PC-9 (cell line): ENCODE measurements around the gene CCDC78. TPM values are rescaled to one million over a fixed set of nuclear protein-coding genes. Genes with fewer than 3 reads are reported as not detected.

ENCODE experiments used
- BruUV-seq: library from RNA; stranded (reverse); fragments of 400-500 nt; replicated peaks from 2 replicates; lab custom pipeline; 2021; lab: Mats Ljungman, UMichigan
- CTCF ChIA-PET: fragments of 300-600 bp; sonication (Branson Sonifier 250); formaldehyde crosslinking; loops from one replicate; lab custom pipeline; 2022; ENCODE audit warnings: antibody characterized with exemption; lab: Charles Lee
- POLR2A ChIA-PET: fragments of 300-600 bp; sonication (Branson Sonifier 250); formaldehyde crosslinking; loops from one replicate; lab custom pipeline; 2022; ENCODE audit warnings: antibody characterized with exemption; ENCODE audit not compliant: unreplicated experiment; lab: Charles Lee
- DNase-seq, 2 experiments: peaks; one replicate each; pipeline versions ENCODE4 v3.0.0 to v3.0.0-alpha.2; 2015 to 2022; ENCODE audit warnings: mixed read lengths in 1 of 2
- H2AFZ ChIP-seq: fragments of 200-600 bp; sonication (generic); 2 replicates; pipeline ENCODE4 v1.8.1; 2017; ENCODE audit warnings: antibody characterized with exemption
- H3F3A ChIP-seq: fragments of 200-600 bp; sonication (generic); 2 replicates; pipeline ENCODE4 v1.8.1; 2017; ENCODE audit warnings: antibody characterized with exemption, mild to moderate bottlenecking, low read depth; ENCODE audit not compliant: insufficient read depth
- H3K27ac ChIP-seq: fragments of 200-600 bp; sonication (generic); 2 replicates; pipeline ENCODE4 v1.6.1; 2016; ENCODE audit warnings: mixed run types
- H3K27me3 ChIP-seq: fragments of 200-600 bp; sonication (generic); 2 replicates; pipeline ENCODE4 v1.6.1; 2016; ENCODE audit warnings: low read depth, mixed run types; ENCODE audit not compliant: insufficient read depth
- H3K36me3 ChIP-seq: fragments of 200-600 bp; sonication (generic); 2 replicates; pipeline ENCODE4 v1.6.1; 2016; ENCODE audit warnings: low read depth, mixed run types
- H3K4me1 ChIP-seq: fragments of 200-600 bp; sonication (generic); replicated peaks from 2 replicates; pipeline ENCODE4 v1.6.1; 2016; ENCODE audit warnings: mixed run types; ENCODE audit not compliant: insufficient read depth
- H3K4me2 ChIP-seq: fragments of 200-600 bp; sonication (generic); 2 replicates; pipeline ENCODE4 v1.6.1; 2017; ENCODE audit warnings: mixed run types
- H3K4me3 ChIP-seq: fragments of 200-600 bp; sonication (generic); 2 replicates; pipeline ENCODE4 v1.6.1; 2016; ENCODE audit warnings: mixed run types
- H3K79me2 ChIP-seq: fragments of 200-600 bp; sonication (generic); 2 replicates; pipeline ENCODE4 v1.6.1; 2017; ENCODE audit warnings: low read depth, mixed run types
- H3K9me2 ChIP-seq: fragments of 200-600 bp; sonication (generic); 2 replicates; pipeline ENCODE4 v1.8.1; 2017; ENCODE audit warnings: mild to moderate bottlenecking; ENCODE audit not compliant: insufficient read depth
- H3K9me3 ChIP-seq: fragments of 200-600 bp; sonication (generic); 2 replicates; pipeline ENCODE4 v1.8.1; 2016; ENCODE audit warnings: low read depth; ENCODE audit not compliant: insufficient read depth
- H4K20me1 ChIP-seq: fragments of 200-600 bp; sonication (generic); 2 replicates; pipeline ENCODE4 v1.8.1; 2017; ENCODE audit not compliant: insufficient read depth
- CTCF ChIP-seq: fragments of 200-600 bp; sonication (generic); conservative IDR thresholded peaks from 2 replicates; pipeline ENCODE4 v1.6.1; 2017; ENCODE audit warnings: mixed run types, antibody characterized with exemption, mild to moderate bottlenecking, moderate library complexity
- EZH2 ChIP-seq: fragments of 200-600 bp; sonication (generic); IDR thresholded peaks from 2 replicates; pipeline ENCODE4 v1.8.0; 2017; ENCODE audit warnings: antibody characterized with exemption, low read depth
- intact Hi-C: fragments of 100-400 bp; cut with micrococcal nuclease; formaldehyde crosslinking; loops from one replicate; pipeline ENCODE4 v1.10.0; 2022; ENCODE audit not compliant: unreplicated experiment
- total RNA-seq: library from RNA; stranded (reverse); gene quantifications from 2 replicates; pipeline ENCODE4 v1.2.3, GENCODE V29; 2021

CCDC78 gene
- total RNA-seq, 1 experiment from 2014 or later: 4.2 TPM

DNA sequence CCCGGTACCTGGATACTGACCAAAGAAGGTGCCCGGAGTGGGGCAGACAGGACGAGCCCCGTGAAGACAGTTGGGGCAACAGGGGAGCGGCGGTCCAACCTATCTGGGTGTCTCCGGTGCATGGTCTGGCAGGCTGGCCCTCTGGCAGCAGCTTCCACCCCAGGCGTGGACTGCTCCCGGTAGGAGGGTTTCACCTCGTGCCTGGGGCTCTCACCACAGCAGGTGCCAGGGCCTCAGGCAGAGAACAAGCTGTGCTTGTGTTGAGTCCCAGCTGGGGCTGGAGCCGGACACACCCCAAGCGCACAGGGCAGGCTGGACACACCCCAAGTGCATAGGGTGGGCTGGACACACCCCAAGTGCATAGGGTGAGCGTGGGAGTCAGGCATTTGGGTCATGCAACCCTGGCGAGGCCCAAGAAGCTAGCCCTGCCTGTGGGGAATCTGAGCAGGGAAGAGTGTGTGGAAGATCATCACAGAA is 19.1 kb downstream of the CCDC78 start:
- no TSS peak for BruUV-seq
- H3K4me1 ChIP-seq: peaks cover 10% of the 10 kb centered on the region
- 0 out of 2 replicates have a peak, but pooled peaks cover 4% of the 10 kb centered on the region for H4K20me1 ChIP-seq
- CTCF ChIA-PET: interaction anchor here (0.6 to 0.7 kb wide), 2 partner anchors 67 to 640 kb away, joined by 3 to 4 read pairs; no protein-coding TSS in a partner anchor
- H3K79me2 ChIP-seq: no peaks in the 10 kb centered on the region
- POLR2A ChIA-PET: interaction anchor here (0.6 kb wide), 1 partner anchor 375 kb away, joined by 4 read pairs; no protein-coding TSS in a partner anchor
- peaks cover 8% of the 10 kb centered on the region for H3F3A ChIP-seq
- intact Hi-C loops: no loop called here
- no peak overlapping the region for H3K27ac ChIP-seq
- no peak for DNase-seq
- H3K4me2 ChIP-seq: peak overlapping the region; percentile 36; the same call in 1 of the 2 replicates
- H3K4me3 ChIP-seq: no peak overlapping the region
- H3K9me3 ChIP-seq: no peaks in the 10 kb centered on the region
- no peak for TF ChIP-seq EZH2
- TF ChIP-seq CTCF: no peak
- H3K9me2 ChIP-seq: no peaks in the 10 kb centered on the region
- H3K27me3 ChIP-seq: peaks cover 72% of the 10 kb centered on the region
- H3K36me3 ChIP-seq: no peaks in the 10 kb centered on the region
- H2AFZ ChIP-seq: no peak overlapping the region

GRCh38 chr16:706189-707061 is 19.8 kb downstream of the CCDC78 start:
- peaks cover 79% of the 10 kb centered on the region for H3K27me3 ChIP-seq
- no peaks in the 10 kb centered on the region for H3K9me2 ChIP-seq
- POLR2A ChIA-PET: no interaction called here

More at GRCh38 chr16:706189-707061, 19.8 kb downstream of the CCDC78 start:
- no TSS peak for BruUV-seq
- H3K9me3 ChIP-seq: no peaks in the 10 kb centered on the region
- peak overlapping the region; percentile 36; the same call in 1 of the 2 replicates for H3K4me2 ChIP-seq
- H3F3A ChIP-seq: peaks cover 6% of the 10 kb centered on the region; the same call in 1 of the 2 replicates
- H3K27ac ChIP-seq: no peak overlapping the region
- peaks cover 4% of the 10 kb centered on the region; the same call in 1 of the 2 replicates for H3K4me1 ChIP-seq
- intact Hi-C loops: no loop called here
- H3K36me3 ChIP-seq: no peaks in the 10 kb centered on the region
- no peak overlapping the region; the same call in 1 of the 2 replicates for H3K4me3 ChIP-seq
- no peak for TF ChIP-seq CTCF
- TF ChIP-seq EZH2: 0 out of 2 replicates have a peak, but pooled peaks have one; percentile 52
- no peak for DNase-seq
- no peaks in the 10 kb centered on the region for H3K79me2 ChIP-seq
- CTCF ChIA-PET: interaction anchor here (0.6 to 0.7 kb wide), 3 partner anchors 27 to 641 kb away, joined by 3 to 7 read pairs (median 4); no protein-coding TSS in a partner anchor
- no peak overlapping the region for H2AFZ ChIP-seq
- H4K20me1 ChIP-seq: 0 out of 2 replicates have a peak, but pooled peaks cover 4% of the 10 kb centered on the region
